IPS-NIHi11 (cell line): Measurements from ENCODE around the gene RPS28.
"Not testable (repeated sequence)": the region's sequence is repeated elsewhere in the genome, so short reads cannot be mapped to it uniquely, and the experiment has no call there.

Experiments
- DNase-seq: peaks from one replicate; pipeline ENCODE4 v3.0.0; 2012; ENCODE audit warnings: mixed read lengths, low spot score

RPS28 gene

GRCh38 chr19:8320564-8321066 is 681 bp upstream of the RPS28 start:
- no peak for DNase-seq

GRCh38 chr19:8321986-8322637 is 816 bp downstream of the RPS28 start:
- DNase-seq = no peak

GRCh38 chr19:8322638-8322997 is 1.3 kb downstream of the RPS28 start:
- DNase-seq = no peak

GRCh38 chr19:8323781-8324185 is 2.5 kb downstream of the RPS28 start:
- no peak for DNase-seq

- DNase-seq = no peak
Observed at GRCh38 chr19:8324186-8325050, 3.1 kb downstream of the RPS28 start.

GRCh38 chr19:8325454-8325853 is 4.2 kb downstream of the RPS28 start:
- no peak for DNase-seq

GRCh38 chr19:8329996-8330395 is 8.7 kb downstream of the RPS28 start:
- no peak for DNase-seq

- no peak for DNase-seq
Observed at GRCh38 chr19:8331263-8331845, 10.1 kb downstream of the RPS28 start.

- no peak for DNase-seq
Observed at GRCh38 chr19:8332976-8333766, 11.9 kb downstream of the RPS28 start.

- peak; percentile 57 for DNase-seq
Observed at GRCh38 chr19:8333767-8334457, 12.6 kb downstream of the RPS28 start.

- DNase-seq = peak; percentile 94
Observed at GRCh38 chr19:8334458-8335342, 13.4 kb downstream of the RPS28 start.

- peak; percentile 56 for DNase-seq
Observed at GRCh38 chr19:8335343-8336071, 14.2 kb downstream of the RPS28 start.

- DNase-seq = no peak
Observed at GRCh38 chr19:8336072-8336569, 14.8 kb downstream of the RPS28 start.

- DNase-seq = no peak
Observed at GRCh38 chr19:8336660-8337059, 15.4 kb downstream of the RPS28 start.

- no peak for DNase-seq
Observed at GRCh38 chr19:8337728-8338127, 16.4 kb downstream of the RPS28 start.

- DNase-seq = no peak
Observed at GRCh38 chr19:8338835-8339234, 17.5 kb downstream of the RPS28 start.

- DNase-seq = peak; percentile 37
Observed at GRCh38 chr19:8340341-8341096, 19.2 kb downstream of the RPS28 start.

GRCh38 chr19:8341504-8341903 is 20.2 kb downstream of the RPS28 start:
- not testable (repeated sequence) for DNase-seq

GRCh38 chr19:8342316-8342683 is 21.0 kb downstream of the RPS28 start:
- peak; percentile 24 for DNase-seq
